Osteoblast (primary cell): ENCODE measurements around the gene STH. TPM values are rescaled to one million over a fixed set of nuclear protein-coding genes. Genes with fewer than 3 reads are reported as not detected.

Source experiments
- DNase-seq: peaks from one replicate; pipeline ENCODE4 v3.0.0; 2011; ENCODE audit warnings: low spot score, mixed read lengths; ENCODE audit not compliant: insufficient read length; ENCODE audit errors: missing footprints
- H2AFZ ChIP-seq: 2 replicates; pipeline ENCODE4 v1.6.0; 2011; ENCODE audit warnings: mild to moderate bottlenecking, low read length
- H3K27ac ChIP-seq: 2 replicates; pipeline ENCODE4 v1.5.1; 2011; ENCODE audit warnings: mild to moderate bottlenecking, low read depth, low read length, moderate library complexity
- H3K27me3 ChIP-seq: 2 replicates; pipeline ENCODE4 v1.6.0; 2012; ENCODE audit warnings: mild to moderate bottlenecking, control low read depth, inconsistent platforms, low read length, moderate library complexity; ENCODE audit not compliant: insufficient read depth
- H3K36me3 ChIP-seq: 2 replicates; pipeline ENCODE4 v1.5.1; 2011; ENCODE audit warnings: mild to moderate bottlenecking, low read length, control low read depth, moderate library complexity; ENCODE audit not compliant: insufficient read depth
- H3K4me1 ChIP-seq: 2 replicates; pipeline ENCODE4 v1.5.1; 2011; ENCODE audit warnings: mild to moderate bottlenecking, low read length, control low read depth, moderate library complexity; ENCODE audit not compliant: insufficient read depth
- H3K4me2 ChIP-seq: 2 replicates; pipeline ENCODE4 v1.6.0; 2011; ENCODE audit warnings: mild to moderate bottlenecking, low read length; ENCODE audit not compliant: insufficient read depth
- H3K4me3 ChIP-seq: fragments of 200-600 bp; sonication (generic); 3 replicates; pipeline ENCODE4 v1.5.1; 2012; ENCODE audit warnings: mild to moderate bottlenecking, low read length, inconsistent platforms; ENCODE audit not compliant: insufficient read depth
- H3K79me2 ChIP-seq: 2 replicates; pipeline ENCODE4 v1.6.0; 2012; ENCODE audit warnings: mild to moderate bottlenecking, low read length, control low read depth, inconsistent platforms; ENCODE audit not compliant: insufficient read depth
- H3K9me3 ChIP-seq: 2 replicates; pipeline ENCODE4 v1.5.1; 2011; ENCODE audit warnings: low read depth, low read length, control low read depth
- H4K20me1 ChIP-seq: 2 replicates; pipeline ENCODE4 v1.6.0; 2012; ENCODE audit warnings: mild to moderate bottlenecking, low read length, control low read depth; ENCODE audit not compliant: insufficient read depth
- total RNA-seq: library from RNA; depleted of rRNA; stranded (reverse); fragments of >200 nt; gene quantifications from 2 replicates; pipeline ENCODE4 v1.2.3, GENCODE V29; 2012
- TF ChIP-seq, protein P1 (sequence below): IDR thresholded peaks from 2 replicates; pipeline ENCODE4 v1.5.1; 2011; ENCODE audit warnings: mild to moderate bottlenecking, low read depth, low read length, moderate library complexity; ENCODE audit errors: extremely low read depth

STH gene
- total RNA-seq, 1 donor, result not detected

DNA sequence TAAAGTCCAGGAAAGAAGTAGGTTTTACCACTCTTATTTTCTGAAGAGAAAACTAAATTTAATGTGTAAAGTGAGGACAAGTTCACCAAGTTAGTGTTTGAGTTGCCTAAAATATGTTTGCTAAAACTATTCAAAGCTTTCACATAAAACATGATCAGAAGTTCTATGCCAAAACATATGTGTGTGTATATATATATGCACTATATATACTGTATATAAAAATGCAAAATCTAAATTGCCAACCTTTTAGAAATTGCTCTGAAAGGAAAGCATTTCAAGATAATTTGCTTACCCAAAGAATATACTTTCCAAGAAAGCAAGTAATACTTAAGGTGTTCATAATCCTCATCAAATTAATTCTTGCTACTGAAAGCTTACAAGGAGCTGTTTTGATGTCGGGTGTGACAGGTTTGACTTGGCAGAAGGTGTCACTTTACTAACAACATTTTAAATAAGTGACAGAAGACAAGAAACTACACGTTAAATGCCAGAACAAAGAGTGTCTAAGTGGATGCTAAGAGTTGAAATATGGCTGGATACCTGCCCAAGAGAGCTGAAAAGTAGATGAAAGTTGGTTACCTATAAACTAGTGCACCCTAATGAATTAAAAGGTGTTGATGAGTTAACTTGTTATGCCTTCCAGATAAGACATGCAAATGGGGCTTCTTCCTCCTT lies 32.3 kb upstream of the STH start:
- H3K27me3 ChIP-seq, result peaks cover 30% of the 10 kb centered on the region
- no peak overlapping the region for H3K27ac ChIP-seq
- TF ChIP-seq, protein P1, sequence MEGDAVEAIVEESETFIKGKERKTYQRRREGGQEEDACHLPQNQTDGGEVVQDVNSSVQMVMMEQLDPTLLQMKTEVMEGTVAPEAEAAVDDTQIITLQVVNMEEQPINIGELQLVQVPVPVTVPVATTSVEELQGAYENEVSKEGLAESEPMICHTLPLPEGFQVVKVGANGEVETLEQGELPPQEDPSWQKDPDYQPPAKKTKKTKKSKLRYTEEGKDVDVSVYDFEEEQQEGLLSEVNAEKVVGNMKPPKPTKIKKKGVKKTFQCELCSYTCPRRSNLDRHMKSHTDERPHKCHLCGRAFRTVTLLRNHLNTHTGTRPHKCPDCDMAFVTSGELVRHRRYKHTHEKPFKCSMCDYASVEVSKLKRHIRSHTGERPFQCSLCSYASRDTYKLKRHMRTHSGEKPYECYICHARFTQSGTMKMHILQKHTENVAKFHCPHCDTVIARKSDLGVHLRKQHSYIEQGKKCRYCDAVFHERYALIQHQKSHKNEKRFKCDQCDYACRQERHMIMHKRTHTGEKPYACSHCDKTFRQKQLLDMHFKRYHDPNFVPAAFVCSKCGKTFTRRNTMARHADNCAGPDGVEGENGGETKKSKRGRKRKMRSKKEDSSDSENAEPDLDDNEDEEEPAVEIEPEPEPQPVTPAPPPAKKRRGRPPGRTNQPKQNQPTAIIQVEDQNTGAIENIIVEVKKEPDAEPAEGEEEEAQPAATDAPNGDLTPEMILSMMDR, result no peak
- H3K36me3 ChIP-seq, result no peaks in the 10 kb centered on the region
- no peaks in the 10 kb centered on the region for H4K20me1 ChIP-seq
- H3K4me3 ChIP-seq, result no peak overlapping the region
- H3K4me1 ChIP-seq, result no peaks in the 10 kb centered on the region
- no peaks in the 10 kb centered on the region for H3K79me2 ChIP-seq
- no peak overlapping the region for H3K4me2 ChIP-seq
- DNase-seq, result no peak
- no peak overlapping the region for H2AFZ ChIP-seq
- no peaks in the 10 kb centered on the region for H3K9me3 ChIP-seq

DNA sequence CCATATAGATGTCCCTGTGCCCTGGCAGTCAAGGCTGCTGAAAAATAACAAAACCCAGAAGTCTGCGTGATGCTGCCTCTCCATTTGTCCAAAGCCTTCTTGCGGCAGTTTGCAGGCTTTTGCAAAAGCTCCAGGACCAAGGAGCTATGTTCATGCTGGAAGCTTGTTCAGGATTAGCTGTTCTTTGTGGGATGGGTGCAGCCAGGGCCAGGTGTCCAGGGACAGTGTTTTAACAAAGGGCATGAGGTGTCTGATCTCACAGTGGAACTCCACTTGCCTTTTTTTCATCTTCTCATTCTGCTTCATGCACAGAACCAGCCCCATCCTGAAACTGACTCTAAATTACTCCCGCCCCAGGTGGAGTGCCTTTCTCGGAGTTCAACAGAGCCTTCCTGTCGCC lies 31.7 kb upstream of the STH start:
- H3K79me2 ChIP-seq, result no peaks in the 10 kb centered on the region
- H3K27ac ChIP-seq, result no peak overlapping the region
- H3K4me2 ChIP-seq, result no peak overlapping the region
- TF ChIP-seq, protein P1, result no peak
- H3K4me1 ChIP-seq, result no peaks in the 10 kb centered on the region
- H3K4me3 ChIP-seq, result no peak overlapping the region
- H3K27me3 ChIP-seq, result peaks cover 32% of the 10 kb centered on the region
- no peaks in the 10 kb centered on the region for H3K36me3 ChIP-seq
- no peaks in the 10 kb centered on the region for H3K9me3 ChIP-seq
- no peak overlapping the region for H2AFZ ChIP-seq
- H4K20me1 ChIP-seq, result no peaks in the 10 kb centered on the region
- DNase-seq, result no peak

DNA sequence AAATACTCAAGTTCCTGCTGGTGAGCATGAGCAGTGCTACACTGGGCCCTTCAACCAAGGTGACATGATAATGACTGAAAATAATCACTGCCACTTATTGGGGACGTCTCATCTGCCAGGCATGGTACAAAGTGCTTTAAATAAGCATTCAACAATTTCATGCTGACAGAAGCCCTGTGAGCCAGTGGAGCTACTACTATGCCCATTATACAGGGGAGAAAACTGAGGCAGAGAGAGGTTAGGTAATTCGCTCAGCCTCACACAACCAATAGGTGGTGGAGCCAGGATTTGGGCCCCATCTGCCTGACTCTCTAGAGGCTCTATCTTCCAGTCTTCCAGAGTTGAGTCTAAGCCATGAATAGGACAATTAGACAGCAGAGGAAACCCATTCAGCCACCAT lies 30.3 kb upstream of the STH start:
- peaks cover 36% of the 10 kb centered on the region for H3K27me3 ChIP-seq
- no peak for DNase-seq

DNA sequence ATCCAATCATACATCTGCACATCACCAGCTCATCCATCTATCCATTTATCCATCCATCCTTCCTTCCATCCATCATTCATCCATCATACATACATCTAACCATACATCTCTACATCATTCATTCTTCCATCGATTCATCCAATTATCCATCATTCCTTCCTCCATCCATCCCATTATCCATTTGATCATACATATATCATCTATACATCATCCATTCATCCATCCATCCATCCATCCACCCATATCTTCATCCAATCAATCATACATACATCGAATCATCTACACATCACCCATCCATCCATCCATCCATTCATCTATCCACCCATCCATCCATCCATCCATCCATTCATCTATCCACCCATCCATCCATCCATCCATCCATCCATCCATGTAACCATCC lies 29.3 kb upstream of the STH start:
- no peaks in the 10 kb centered on the region for H3K4me1 ChIP-seq
- H4K20me1 ChIP-seq, result no peaks in the 10 kb centered on the region
- no peak for DNase-seq
- no peaks in the 10 kb centered on the region for H3K79me2 ChIP-seq
- TF ChIP-seq, protein P1, result no peak
- H3K4me2 ChIP-seq, result no peak overlapping the region
- H3K4me3 ChIP-seq, result no peak overlapping the region
- H2AFZ ChIP-seq, result no peak overlapping the region
- H3K36me3 ChIP-seq, result no peaks in the 10 kb centered on the region
- no peaks in the 10 kb centered on the region for H3K9me3 ChIP-seq
- peaks cover 36% of the 10 kb centered on the region for H3K27me3 ChIP-seq
- H3K27ac ChIP-seq, result no peak overlapping the region

More for the DNA sequence above, 30.3 kb upstream of the STH start:
- H3K4me1 ChIP-seq, result no peaks in the 10 kb centered on the region
- H3K9me3 ChIP-seq, result no peaks in the 10 kb centered on the region
- no peaks in the 10 kb centered on the region for H4K20me1 ChIP-seq
- no peak overlapping the region for H3K27ac ChIP-seq
- no peak overlapping the region for H2AFZ ChIP-seq
- H3K4me3 ChIP-seq, result no peak overlapping the region
- H3K36me3 ChIP-seq, result no peaks in the 10 kb centered on the region
- no peak overlapping the region for H3K4me2 ChIP-seq
- TF ChIP-seq, protein P1, result no peak
- no peaks in the 10 kb centered on the region for H3K79me2 ChIP-seq
